Loucy (cell line): Measurements from ENCODE around the gene EIF1.

Source experiments
- H2AFZ ChIP-seq: fragments of 200-600 bp; sonication (generic); 2 replicates; pipeline ENCODE4 v1.6.0; 2016; ENCODE audit warnings: antibody characterized with exemption, mild to moderate bottlenecking, low read length, moderate library complexity
- H3F3A ChIP-seq: fragments of 200-600 bp; 2 replicates; pipeline ENCODE4 v1.6.0; 2016; ENCODE audit warnings: antibody characterized with exemption, low read depth, mild to moderate bottlenecking
- H3K27me3 ChIP-seq: fragments of 200-600 bp; sonication (generic); 2 replicates; pipeline ENCODE4 v1.6.1; 2014; ENCODE audit warnings: low read length, mild to moderate bottlenecking; ENCODE audit not compliant: insufficient read depth, poor library complexity, severe bottlenecking
- H3K36me3 ChIP-seq: fragments of 200-600 bp; sonication (generic); 2 replicates; pipeline ENCODE4 v1.6.1; 2016; ENCODE audit warnings: low read length; ENCODE audit not compliant: insufficient read depth
- H3K4me1 ChIP-seq: fragments of 200-600 bp; sonication (generic); 2 replicates; pipeline ENCODE4 v1.5.1; 2014; ENCODE audit warnings: low read length, mild to moderate bottlenecking; ENCODE audit not compliant: insufficient read depth, poor library complexity, severe bottlenecking
- H3K4me2 ChIP-seq: fragments of 200-600 bp; sonication (generic); 2 replicates; pipeline ENCODE4 v1.6.0; 2014; ENCODE audit warnings: antibody characterized with exemption, low read length, low read depth, mild to moderate bottlenecking; ENCODE audit not compliant: poor library complexity, severe bottlenecking
- H3K4me3 ChIP-seq: fragments of 200-600 bp; sonication (generic); 2 replicates; pipeline ENCODE4 v1.5.1; 2014; ENCODE audit warnings: low read length, mild to moderate bottlenecking, mixed read lengths; ENCODE audit not compliant: poor library complexity, severe bottlenecking
- H3K79me2 ChIP-seq: fragments of 200-600 bp; sonication (generic); 2 replicates; pipeline ENCODE4 v1.6.1; 2014; ENCODE audit warnings: low read length; ENCODE audit not compliant: insufficient read depth
- H3K9ac ChIP-seq: fragments of 200-600 bp; sonication (generic); 2 replicates; pipeline ENCODE4 v1.6.0; 2014; ENCODE audit warnings: mild to moderate bottlenecking, low read depth, low read length, moderate library complexity; ENCODE audit not compliant: poor library complexity, severe bottlenecking
- H3K9me2 ChIP-seq: fragments of 200-600 bp; sonication (generic); replicated peaks from 2 replicates; pipeline ENCODE4 v1.6.1; 2016; ENCODE audit warnings: low read depth, low read length, mixed read lengths
- H3K9me3 ChIP-seq: fragments of 200-600 bp; sonication (generic); 2 replicates; pipeline ENCODE4 v1.6.1; 2014; ENCODE audit warnings: mild to moderate bottlenecking, antibody characterized with exemption, low read length, low read depth; ENCODE audit not compliant: insufficient read depth
- H4K20me1 ChIP-seq: fragments of 200-600 bp; sonication (generic); 2 replicates; pipeline ENCODE4 v1.6.0; 2014; ENCODE audit warnings: antibody characterized with exemption, low read length, mild to moderate bottlenecking; ENCODE audit not compliant: insufficient read depth, poor library complexity, severe bottlenecking
- EZH2phosphoT487 ChIP-seq: fragments of 200-600 bp; IDR thresholded peaks from 2 replicates; pipeline ENCODE4 v1.6.1; 2018; ENCODE audit warnings: antibody characterized with exemption, mild to moderate bottlenecking, moderate library complexity, borderline replicate concordance
- TF ChIP-seq, protein P1 (sequence below): fragments of 200-600 bp; sonication (generic); conservative IDR thresholded peaks from 2 replicates; pipeline ENCODE4 v1.5.1; 2014; ENCODE audit warnings: mild to moderate bottlenecking, antibody characterized with exemption, low read length

Gene EIF1

DNA sequence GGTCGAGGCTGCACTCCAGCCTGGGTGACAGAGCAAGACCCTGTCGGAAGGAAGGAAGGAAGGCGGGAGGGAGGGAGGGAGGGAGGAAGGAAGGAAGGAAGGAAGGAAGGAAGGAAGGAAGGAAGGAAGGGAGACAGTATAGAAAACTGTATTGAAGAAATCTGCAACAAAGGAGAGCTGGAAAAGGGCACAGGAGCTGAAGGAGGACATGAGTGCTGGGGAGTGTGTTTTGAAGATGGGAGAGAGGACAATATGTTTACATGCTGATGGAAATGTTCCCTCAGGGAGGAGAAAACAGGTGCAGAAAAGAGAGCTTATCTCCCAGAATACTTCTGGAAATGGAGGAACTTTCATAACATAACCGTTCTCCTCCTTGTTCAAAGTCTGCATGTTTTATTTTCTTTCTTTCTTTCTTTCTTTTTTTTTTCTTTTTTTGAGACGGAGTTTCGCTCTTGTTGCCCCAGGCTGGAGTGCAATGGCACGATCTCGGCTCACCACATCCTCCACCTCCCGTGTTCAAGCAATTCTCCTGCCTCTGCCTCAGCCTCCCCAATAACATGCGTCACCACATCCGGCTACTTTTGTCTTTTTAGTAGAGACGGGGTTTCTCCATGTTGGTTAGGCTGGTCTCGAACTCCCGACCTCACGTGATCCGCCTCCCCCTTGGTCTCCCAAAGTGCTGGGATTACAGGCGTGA lies 48.4 kb downstream of the EIF1 start:
- no peaks in the 10 kb centered on the region for H3K27me3 ChIP-seq
- no peak overlapping the region for H3K9ac ChIP-seq
- TF ChIP-seq EZH2phosphoT487 = no peak
- TF ChIP-seq, protein P1, sequence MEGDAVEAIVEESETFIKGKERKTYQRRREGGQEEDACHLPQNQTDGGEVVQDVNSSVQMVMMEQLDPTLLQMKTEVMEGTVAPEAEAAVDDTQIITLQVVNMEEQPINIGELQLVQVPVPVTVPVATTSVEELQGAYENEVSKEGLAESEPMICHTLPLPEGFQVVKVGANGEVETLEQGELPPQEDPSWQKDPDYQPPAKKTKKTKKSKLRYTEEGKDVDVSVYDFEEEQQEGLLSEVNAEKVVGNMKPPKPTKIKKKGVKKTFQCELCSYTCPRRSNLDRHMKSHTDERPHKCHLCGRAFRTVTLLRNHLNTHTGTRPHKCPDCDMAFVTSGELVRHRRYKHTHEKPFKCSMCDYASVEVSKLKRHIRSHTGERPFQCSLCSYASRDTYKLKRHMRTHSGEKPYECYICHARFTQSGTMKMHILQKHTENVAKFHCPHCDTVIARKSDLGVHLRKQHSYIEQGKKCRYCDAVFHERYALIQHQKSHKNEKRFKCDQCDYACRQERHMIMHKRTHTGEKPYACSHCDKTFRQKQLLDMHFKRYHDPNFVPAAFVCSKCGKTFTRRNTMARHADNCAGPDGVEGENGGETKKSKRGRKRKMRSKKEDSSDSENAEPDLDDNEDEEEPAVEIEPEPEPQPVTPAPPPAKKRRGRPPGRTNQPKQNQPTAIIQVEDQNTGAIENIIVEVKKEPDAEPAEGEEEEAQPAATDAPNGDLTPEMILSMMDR = no peak

DNA sequence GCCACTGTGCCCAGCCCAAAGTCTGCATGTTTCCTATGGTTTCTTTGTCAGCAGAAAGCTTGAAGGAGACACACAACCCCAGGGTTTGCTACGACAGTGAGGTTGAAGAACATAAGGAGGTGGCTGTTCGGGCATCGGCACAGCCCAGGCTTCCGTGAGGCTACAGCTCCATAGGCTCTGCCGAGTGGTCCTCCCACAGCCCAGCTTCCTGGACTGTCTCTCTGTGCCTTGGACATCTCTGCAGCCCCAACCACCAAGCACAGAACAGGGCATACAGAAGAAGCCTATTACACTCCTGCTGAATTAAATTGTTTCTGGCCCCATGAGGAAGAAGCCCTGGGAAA lies 49.0 kb downstream of the EIF1 start:
- H3K4me1 ChIP-seq = peaks cover 4% of the 10 kb centered on the region
- no peaks in the 10 kb centered on the region for H3K36me3 ChIP-seq
- TF ChIP-seq, protein P1 = no peak
- TF ChIP-seq EZH2phosphoT487 = no peak
- H3K9ac ChIP-seq = no peak overlapping the region
- no peaks in the 10 kb centered on the region for H3K9me3 ChIP-seq
- no peaks in the 10 kb centered on the region for H3K27me3 ChIP-seq
- peak overlapping the region; percentile 94 for H2AFZ ChIP-seq
- H3K4me2 ChIP-seq = peak overlapping the region; percentile 23
- H3F3A ChIP-seq = no peaks in the 10 kb centered on the region
- H3K9me2 ChIP-seq = no peaks in the 10 kb centered on the region
- H3K4me3 ChIP-seq = no peak overlapping the region
- H3K79me2 ChIP-seq = no peaks in the 10 kb centered on the region
- H4K20me1 ChIP-seq = no peaks in the 10 kb centered on the region

More for the DNA sequence above, 48.4 kb downstream of the EIF1 start:
- no peaks in the 10 kb centered on the region for H3F3A ChIP-seq
- H3K9me3 ChIP-seq = no peaks in the 10 kb centered on the region
- peak overlapping the region; percentile 23 for H3K4me2 ChIP-seq
- H3K79me2 ChIP-seq = no peaks in the 10 kb centered on the region
- H2AFZ ChIP-seq = peak overlapping the region; percentile 94
- H3K9me2 ChIP-seq = no peaks in the 10 kb centered on the region
- H4K20me1 ChIP-seq = no peaks in the 10 kb centered on the region
- peaks cover 4% of the 10 kb centered on the region for H3K4me1 ChIP-seq
- H3K36me3 ChIP-seq = no peaks in the 10 kb centered on the region
- no peak overlapping the region for H3K4me3 ChIP-seq

DNA sequence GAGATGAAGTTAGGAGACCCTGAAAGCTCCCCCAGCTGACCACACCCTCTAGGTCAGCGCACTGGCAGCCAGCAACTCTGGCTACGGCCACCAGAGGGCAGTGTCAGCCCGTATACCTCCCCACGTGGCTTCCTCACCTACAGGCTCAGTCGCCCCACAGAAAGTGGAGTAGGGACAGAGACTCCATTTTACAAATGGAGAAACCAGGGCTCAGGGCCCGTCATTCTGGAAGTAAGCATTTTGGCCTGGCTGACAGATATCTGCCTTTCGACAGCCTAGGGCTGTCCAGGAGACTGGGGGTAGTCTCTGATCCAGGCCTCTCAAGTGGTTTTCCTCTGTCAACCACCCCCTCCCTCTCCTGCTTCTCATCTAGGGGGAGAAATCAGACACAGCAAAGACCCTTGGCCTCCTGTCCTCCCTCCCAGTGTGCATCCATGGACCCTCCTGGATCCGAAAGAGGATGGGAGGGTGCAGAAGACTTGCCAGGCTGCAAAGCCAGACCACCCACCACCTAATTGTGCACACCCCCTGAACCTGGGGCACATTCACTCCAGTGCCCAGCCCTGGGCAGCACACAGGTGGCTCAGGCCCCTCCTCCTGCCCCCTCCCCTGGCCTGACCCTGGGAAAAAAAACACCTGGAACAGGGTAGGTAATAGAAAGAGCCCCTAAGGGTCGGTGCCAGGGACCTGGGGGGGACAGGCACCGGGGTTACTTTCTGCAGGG lies 49.6 kb downstream of the EIF1 start:
- Histone ChIP-seq H3K9ac (peak overlapping the region; percentile 62), H3K4me1 (peaks cover 4% of the 10 kb centered on the region), H3K27me3 (no peaks in the 10 kb centered on the region), H3K9me3 (no peaks in the 10 kb centered on the region), H3K36me3 (no peaks in the 10 kb centered on the region), H4K20me1 (no peaks in the 10 kb centered on the region), H3K9me2 (no peaks in the 10 kb centered on the region), H2AFZ (peak overlapping the region; percentile 94), H3F3A (no peaks in the 10 kb centered on the region), H3K4me3 (no peak overlapping the region), H3K4me2 (peak overlapping the region; percentile 23), H3K79me2 (no peaks in the 10 kb centered on the region)
- TF ChIP-seq EZH2phosphoT487 = no peak
- TF ChIP-seq, protein P1 = peak; percentile 97
